Trophoblast cell (in vitro differentiated cells and primary cell): Measurements from ENCODE around the gene PPARG.

Experiments used
- DNase-seq, 2 donors: peaks; one replicate each; pipeline ENCODE4 v3.0.0-alpha.2; 2016
- H2AFZ ChIP-seq: 2 replicates; pipeline ENCODE4 v1.6.1; 2013; ENCODE audit warnings: low read length, moderate library complexity, mild to moderate bottlenecking; ENCODE audit not compliant: insufficient read depth, poor library complexity
- H2AK5ac ChIP-seq: 2 replicates; pipeline ENCODE4 v1.6.1; 2013; ENCODE audit warnings: mild to moderate bottlenecking, low read length
- H2BK120ac ChIP-seq: 2 replicates; pipeline ENCODE4 v1.6.1; 2013; ENCODE audit warnings: low read length, mild to moderate bottlenecking, moderate library complexity; ENCODE audit not compliant: insufficient read depth, poor library complexity
- H2BK12ac ChIP-seq: 2 replicates; pipeline ENCODE4 v1.6.1; 2013; ENCODE audit warnings: mild to moderate bottlenecking, low read length, moderate library complexity
- H2BK5ac ChIP-seq: 2 replicates; pipeline ENCODE4 v1.6.1; 2013; ENCODE audit warnings: low read length, low read depth, moderate library complexity, mild to moderate bottlenecking; ENCODE audit not compliant: poor library complexity
- H3K14ac ChIP-seq: 2 replicates; pipeline ENCODE4 v1.6.1; 2013; ENCODE audit warnings: mild to moderate bottlenecking, low read length
- H3K18ac ChIP-seq: 2 replicates; pipeline ENCODE4 v1.6.1; 2013; ENCODE audit warnings: mild to moderate bottlenecking, low read length
- H3K23ac ChIP-seq: 2 replicates; pipeline ENCODE4 v1.6.1; 2013; ENCODE audit warnings: low read length
- H3K27ac ChIP-seq: 2 replicates; pipeline ENCODE4 v1.5.1; 2013; ENCODE audit warnings: low read depth, mild to moderate bottlenecking, inconsistent platforms, low read length, moderate library complexity
- H3K27me3 ChIP-seq: 2 replicates; pipeline ENCODE4 v1.6.1; 2013; ENCODE audit warnings: inconsistent platforms, mild to moderate bottlenecking, low read length, moderate library complexity; ENCODE audit not compliant: insufficient read depth
- H3K36me3 ChIP-seq, 2 experiments: 1 replicate in 1 of 2; 2 replicates in 1 of 2; pipeline ENCODE4 v1.6.1; 2013; ENCODE audit warnings: low read length in 2 of 2, mild to moderate bottlenecking in 2 of 2, moderate library complexity in 1 of 2; ENCODE audit not compliant: insufficient read depth in 2 of 2, control insufficient read depth in 1 of 2
- H3K4ac ChIP-seq: 2 replicates; pipeline ENCODE4 v1.6.1; 2013; ENCODE audit warnings: low read depth, mild to moderate bottlenecking, low read length, moderate library complexity
- H3K4me1 ChIP-seq, 2 experiments: 1 replicate in 1 of 2; 2 replicates in 1 of 2; pipeline ENCODE4 v1.6.1; 2013; ENCODE audit warnings: low read length in 2 of 2, mild to moderate bottlenecking in 2 of 2, moderate library complexity in 1 of 2; ENCODE audit not compliant: insufficient read depth in 2 of 2, control insufficient read depth in 1 of 2
- H3K4me2 ChIP-seq: 2 replicates; pipeline ENCODE4 v1.6.1; 2013; ENCODE audit warnings: inconsistent platforms, mild to moderate bottlenecking, low read length, moderate library complexity
- H3K4me3 ChIP-seq: 2 replicates; pipeline ENCODE4 v1.5.1; 2013; ENCODE audit warnings: mild to moderate bottlenecking, low read depth, low read length, inconsistent platforms
- H3K79me1 ChIP-seq: one replicate; pipeline ENCODE4 v1.6.1; 2013; ENCODE audit warnings: low read length
- H3K79me2 ChIP-seq: 2 replicates; pipeline ENCODE4 v1.6.1; 2013; ENCODE audit warnings: low read length, mild to moderate bottlenecking; ENCODE audit not compliant: control insufficient read depth, insufficient read depth, poor library complexity
- H3K9ac ChIP-seq: 2 replicates; pipeline ENCODE4 v1.6.1; 2013; ENCODE audit warnings: mild to moderate bottlenecking, low read length
- H3K9me3 ChIP-seq: 2 replicates; pipeline ENCODE4 v1.6.1; 2013; ENCODE audit warnings: low read depth, mild to moderate bottlenecking, control low read depth, inconsistent platforms, low read length; ENCODE audit not compliant: insufficient read depth
- H4K12ac ChIP-seq: 2 replicates; pipeline ENCODE4 v1.6.1; 2013; ENCODE audit warnings: low read depth, mild to moderate bottlenecking, low read length, moderate library complexity
- H4K8ac ChIP-seq: 2 replicates; pipeline ENCODE4 v1.6.1; 2013; ENCODE audit warnings: low read depth, mild to moderate bottlenecking, low read length, moderate library complexity
- H4K91ac ChIP-seq: one replicate; pipeline ENCODE4 v1.6.1; 2013; ENCODE audit warnings: low read depth, mild to moderate bottlenecking, low read length, moderate library complexity
- WGBS: extraction: QIAGEN DNeasy Blood & Tissue Kit; methylation state at CpG from one replicate; pipeline ENCODE4 v1.1.7; 2013; ENCODE audit warnings: missing lambda C conversion rate; ENCODE audit not compliant: insufficient read length, insufficient coverage; ENCODE audit errors: extremely low coverage; 5-methylcytosine and 5-hydroxymethylcytosine counted together

Gene PPARG

GRCh38 chr3:12423918-12424630, 135.2 kb downstream of the PPARG start:
- no peak overlapping the region for H4K12ac ChIP-seq
- H4K8ac ChIP-seq = no peak overlapping the region
- H2BK12ac ChIP-seq = peak overlapping the region; percentile 42
- H3K79me2 ChIP-seq = no peaks in the 10 kb centered on the region
- no peak overlapping the region for H3K4ac ChIP-seq
- no peak overlapping the region for H3K27ac ChIP-seq
- H4K91ac ChIP-seq = no peak overlapping the region
- H3K4me3 ChIP-seq = no peak overlapping the region
- H2AK5ac ChIP-seq = no peak overlapping the region
- no peaks in the 10 kb centered on the region for H3K79me1 ChIP-seq
- H3K4me2 ChIP-seq = no peak overlapping the region
- H3K4me1 ChIP-seq = peaks cover 4 to 6% of the 10 kb centered on the region in 2 experiments
- H3K14ac ChIP-seq = no peak overlapping the region
- H2AFZ ChIP-seq = no peak overlapping the region
- no peak overlapping the region for H3K9ac ChIP-seq
- DNase-seq = no peak
- no peaks in the 10 kb centered on the region for H3K9me3 ChIP-seq
- H2BK5ac ChIP-seq = no peak overlapping the region
- peaks cover 14 to 18% of the 10 kb centered on the region in 2 experiments for H3K36me3 ChIP-seq
- WGBS = no CpG with 5 or more reads among the region's 6 CpGs
- H3K18ac ChIP-seq = no peak overlapping the region
- H3K23ac ChIP-seq = no peak overlapping the region
- H3K27me3 ChIP-seq = no peaks in the 10 kb centered on the region
- no peak overlapping the region for H2BK120ac ChIP-seq

DNA sequence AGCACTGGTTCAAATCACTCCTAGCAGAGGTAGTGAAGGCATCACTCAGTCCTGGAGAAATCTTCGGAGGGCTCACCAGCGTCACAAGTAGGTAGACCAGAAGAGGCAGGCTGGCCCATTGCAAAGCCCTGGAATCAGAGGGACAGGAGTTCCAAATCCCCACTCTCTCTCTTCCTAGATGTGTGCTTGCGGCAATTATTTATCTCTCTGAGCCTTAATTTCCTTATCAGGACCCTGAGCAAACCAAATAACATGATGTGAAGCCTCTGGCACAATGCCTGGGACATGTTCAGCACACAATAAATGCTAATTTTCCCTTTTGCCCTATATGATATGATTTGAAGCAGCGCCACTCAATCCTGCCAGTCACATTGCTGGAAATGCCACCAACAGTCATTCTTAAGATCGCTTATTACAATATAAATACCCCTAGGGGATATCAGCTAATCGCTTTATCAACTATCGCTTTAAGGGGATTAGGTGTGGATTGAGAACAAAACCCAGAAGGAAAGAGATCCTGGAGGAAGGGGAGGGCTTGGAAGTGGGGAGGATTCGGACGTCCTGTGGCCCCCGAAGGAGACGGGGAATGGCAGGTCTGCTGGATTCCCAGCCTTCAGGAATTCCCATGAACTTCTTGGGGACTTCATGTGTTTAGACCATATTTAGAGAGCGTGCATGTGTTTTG, 135.9 kb downstream of the PPARG start:
- Histone ChIP-seq H3K23ac (no peak overlapping the region), H2AK5ac (no peak overlapping the region), H4K12ac (no peak overlapping the region), H3K79me1 (no peaks in the 10 kb centered on the region), H2BK12ac (peak overlapping the region; percentile 42), H2BK5ac (no peak overlapping the region), H3K27ac (no peak overlapping the region), H3K4me2 (no peak overlapping the region), H3K4me1 (peaks cover 4 to 6% of the 10 kb centered on the region in 2 experiments), H3K9ac (no peak overlapping the region), H3K14ac (no peak overlapping the region), H3K9me3 (no peaks in the 10 kb centered on the region), H2BK120ac (no peak overlapping the region), H3K4ac (no peak overlapping the region), H3K27me3 (no peaks in the 10 kb centered on the region), H3K4me3 (no peak overlapping the region), H3K79me2 (no peaks in the 10 kb centered on the region), H3K18ac (no peak overlapping the region), H4K8ac (no peak overlapping the region), H4K91ac (no peak overlapping the region), H3K36me3 (peaks cover 14 to 24% of the 10 kb centered on the region in 2 experiments), H2AFZ (no peak overlapping the region)
- WGBS = no CpG with 5 or more reads among the region's 12 CpGs
- no peak for DNase-seq

GRCh38 chr3:12425850-12426579, 137.1 kb downstream of the PPARG start:
- H3K27me3 ChIP-seq = no peaks in the 10 kb centered on the region
- peaks cover 4 to 6% of the 10 kb centered on the region in 2 experiments for H3K4me1 ChIP-seq
- H2BK5ac ChIP-seq = no peak overlapping the region
- H3K9ac ChIP-seq = no peak overlapping the region
- H3K18ac ChIP-seq = no peak overlapping the region
- no peak overlapping the region for H2AFZ ChIP-seq
- WGBS = no CpG with 5 or more reads among the region's 11 CpGs
- H3K27ac ChIP-seq = no peak overlapping the region
- H4K12ac ChIP-seq = no peak overlapping the region
- no peak overlapping the region for H3K23ac ChIP-seq
- peak; percentile 54 to 76 for DNase-seq
- no peak overlapping the region for H4K8ac ChIP-seq
- no peak overlapping the region for H3K4me2 ChIP-seq
- H3K79me2 ChIP-seq = no peaks in the 10 kb centered on the region
- no peaks in the 10 kb centered on the region for H3K79me1 ChIP-seq
- H2BK120ac ChIP-seq = no peak overlapping the region
- no peak overlapping the region for H4K91ac ChIP-seq
- H3K9me3 ChIP-seq = no peaks in the 10 kb centered on the region
- no peak overlapping the region for H3K14ac ChIP-seq
- H2BK12ac ChIP-seq = no peak overlapping the region
- H3K4ac ChIP-seq = no peak overlapping the region
- no peak overlapping the region for H3K4me3 ChIP-seq
- peaks cover 13 to 23% of the 10 kb centered on the region in 2 experiments for H3K36me3 ChIP-seq
- H2AK5ac ChIP-seq = no peak overlapping the region

DNA sequence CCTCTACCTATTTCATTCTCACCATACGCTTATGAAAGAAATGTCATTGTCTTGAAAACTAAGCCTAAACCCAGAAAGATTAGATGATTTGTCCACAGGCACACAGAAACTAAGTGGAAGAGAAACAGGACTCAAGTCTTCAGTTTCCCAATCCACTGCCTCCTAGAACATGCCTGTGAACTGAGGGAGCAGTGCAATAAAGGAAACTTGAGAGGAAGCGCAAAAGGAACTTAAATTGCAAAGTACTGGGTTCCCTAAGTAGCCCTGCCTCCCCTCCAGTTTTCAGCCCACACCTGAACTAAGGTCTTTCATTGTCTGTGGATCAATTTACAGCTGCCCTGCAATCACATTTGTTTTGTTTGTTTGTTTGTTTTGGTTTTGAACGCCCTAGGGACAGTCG, 138.7 kb downstream of the PPARG start:
- Histone ChIP-seq H3K9me3 (no peaks in the 10 kb centered on the region), H2BK5ac (no peak overlapping the region), H3K79me1 (no peaks in the 10 kb centered on the region), H3K23ac (no peak overlapping the region), H3K27ac (no peak overlapping the region), H3K27me3 (no peaks in the 10 kb centered on the region), H3K36me3 (peaks cover 10 to 20% of the 10 kb centered on the region in 2 experiments), H3K14ac (no peak overlapping the region), H3K79me2 (no peaks in the 10 kb centered on the region), H3K4ac (no peak overlapping the region), H2AFZ (no peak overlapping the region), H2BK12ac (no peak overlapping the region), H4K91ac (no peak overlapping the region), H3K9ac (no peak overlapping the region), H3K4me1 (peaks cover 4 to 6% of the 10 kb centered on the region in 2 experiments), H2AK5ac (no peak overlapping the region), H3K4me2 (no peak overlapping the region), H3K18ac (no peak overlapping the region), H4K8ac (no peak overlapping the region), H3K4me3 (no peak overlapping the region), H4K12ac (no peak overlapping the region), H2BK120ac (no peak overlapping the region)
- no peak for DNase-seq
- WGBS = no CpG with 5 or more reads among the region's 4 CpGs
